ENCODE results near the gene CER1.

The CER1 gene, protein sequence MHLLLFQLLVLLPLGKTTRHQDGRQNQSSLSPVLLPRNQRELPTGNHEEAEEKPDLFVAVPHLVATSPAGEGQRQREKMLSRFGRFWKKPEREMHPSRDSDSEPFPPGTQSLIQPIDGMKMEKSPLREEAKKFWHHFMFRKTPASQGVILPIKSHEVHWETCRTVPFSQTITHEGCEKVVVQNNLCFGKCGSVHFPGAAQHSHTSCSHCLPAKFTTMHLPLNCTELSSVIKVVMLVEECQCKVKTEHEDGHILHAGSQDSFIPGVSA

DNA sequence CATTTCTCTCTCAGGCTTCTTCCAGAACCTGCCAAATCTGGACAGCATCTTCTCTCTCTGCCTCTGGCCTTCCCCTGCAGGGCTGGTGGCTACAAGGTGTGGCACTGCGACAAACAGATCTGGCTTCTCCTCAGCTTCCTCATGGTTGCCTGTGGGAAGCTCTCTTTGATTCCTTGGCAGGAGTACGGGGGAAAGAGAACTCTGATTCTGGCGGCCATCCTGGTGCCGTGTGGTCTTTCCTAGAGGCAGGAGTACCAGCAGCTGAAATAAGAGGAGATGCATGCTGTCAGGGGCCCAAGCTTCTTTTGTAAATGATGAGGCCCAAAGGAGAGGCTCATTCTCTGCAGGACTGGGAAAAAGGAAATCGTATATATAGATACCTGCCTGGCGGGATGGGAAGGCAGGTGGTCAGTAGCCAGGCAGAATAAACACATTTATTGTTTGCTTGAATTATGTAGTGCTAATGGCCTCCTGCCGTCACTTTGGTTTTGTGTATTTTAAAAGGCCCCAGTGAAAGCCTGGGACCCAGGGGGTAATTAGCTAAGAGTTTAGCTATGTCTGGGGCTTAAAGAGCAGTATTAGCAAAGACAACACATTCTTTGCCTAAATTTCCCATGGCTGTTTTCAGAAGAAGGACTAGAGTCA lies at the start of gene CER1:
CER1 (minus strand) TSS at position 343 of the 645 bp plus-strand sequence; CDS start at position 282, 61 bp downstream.
- DNase-seq: no peak

DNA sequence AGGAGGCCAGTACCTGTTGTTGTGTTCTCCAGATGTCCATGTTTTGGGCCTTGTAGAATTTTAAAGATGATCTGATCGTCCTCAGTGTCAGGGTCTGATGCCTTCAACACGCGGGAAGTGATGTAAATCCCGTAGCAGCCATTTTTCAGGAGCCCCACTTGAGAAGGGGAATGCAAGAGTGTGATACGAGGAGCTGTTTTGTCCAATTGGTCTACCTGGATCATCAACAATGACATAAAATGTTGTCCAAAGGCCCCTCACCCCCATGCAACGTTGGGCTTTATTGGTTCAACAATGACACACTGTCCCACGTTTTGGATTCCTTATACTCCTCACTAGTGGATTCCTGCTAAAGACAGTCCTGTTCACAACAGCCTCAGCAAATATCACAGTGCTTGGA lies 48.1 kb upstream of the CER1 start:
- no peak for DNase-seq

DNA sequence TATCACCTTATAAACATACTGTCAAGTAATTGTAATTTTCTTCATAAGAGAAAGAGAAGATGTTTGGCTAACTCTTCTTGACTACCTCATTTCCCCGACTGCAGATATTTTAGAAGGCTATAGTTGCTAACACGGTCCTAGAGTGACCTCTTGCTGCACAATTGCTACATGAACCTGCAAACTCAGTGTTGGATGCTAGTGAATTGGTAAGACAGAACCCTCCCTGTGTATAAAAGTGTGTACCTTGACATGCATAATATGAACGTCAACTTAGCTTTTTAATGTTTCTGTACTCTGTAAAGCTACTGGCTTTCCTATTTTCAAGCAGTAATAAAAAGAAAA lies 46.7 kb upstream of the CER1 start:
- no peak for DNase-seq

DNA sequence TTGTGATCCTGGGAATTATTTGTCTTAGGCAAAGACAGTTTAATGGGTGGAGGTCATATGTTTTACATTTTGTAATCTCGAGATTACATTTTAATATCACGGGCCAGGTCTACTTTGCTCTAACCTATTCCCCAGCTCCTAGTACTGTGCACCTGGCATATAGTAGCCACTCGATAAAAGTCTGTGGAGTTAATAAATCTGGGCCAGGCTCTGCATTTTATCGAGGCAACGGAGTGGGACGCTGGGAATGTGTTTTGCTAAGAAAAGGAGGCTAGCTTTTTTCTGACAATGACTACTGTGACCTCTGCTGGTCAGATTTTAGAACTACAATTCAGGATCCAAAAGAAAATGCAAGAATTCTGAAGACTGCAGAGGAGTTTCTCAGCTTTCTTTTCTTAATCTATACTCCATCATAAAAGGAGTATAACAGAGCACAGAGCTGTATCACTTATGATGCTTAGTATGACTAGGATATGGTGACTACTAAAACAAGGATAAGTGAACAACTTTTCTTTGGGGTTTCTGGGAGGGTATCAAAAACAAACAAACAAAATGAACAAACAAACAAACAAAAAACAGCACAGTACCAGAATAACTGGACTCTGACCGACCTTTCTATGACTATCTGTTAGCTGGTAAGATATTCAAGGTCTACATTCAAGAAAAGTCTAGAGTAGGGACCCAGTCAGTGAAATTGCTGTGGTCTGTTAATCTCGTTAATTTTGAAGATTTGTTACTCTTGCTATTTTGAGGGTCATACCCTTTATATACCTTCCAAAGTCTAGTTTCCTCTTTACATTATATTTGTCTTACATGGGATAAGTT lies 46.1 kb upstream of the CER1 start:
- DNase-seq: no peak

DNA sequence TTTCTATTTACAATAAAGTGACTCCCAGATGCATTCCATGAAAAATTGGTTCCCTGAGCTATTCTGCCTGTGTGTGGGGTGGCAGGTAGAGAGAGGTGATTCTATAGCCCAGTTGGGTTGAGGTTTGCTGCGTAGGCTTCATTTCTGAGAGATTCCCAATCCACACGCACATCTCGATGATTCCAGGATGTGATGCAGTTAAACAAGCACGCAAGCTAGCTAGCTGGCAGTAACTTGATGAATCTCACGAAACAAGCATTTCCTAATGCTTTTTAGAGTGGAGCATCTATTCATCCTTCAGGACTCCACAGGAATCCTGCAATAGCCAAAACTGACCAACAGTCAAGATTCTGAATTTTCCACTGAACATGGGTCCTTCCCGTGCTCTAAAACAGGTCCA lies 43.8 kb upstream of the CER1 start:
- no peak for DNase-seq

DNA sequence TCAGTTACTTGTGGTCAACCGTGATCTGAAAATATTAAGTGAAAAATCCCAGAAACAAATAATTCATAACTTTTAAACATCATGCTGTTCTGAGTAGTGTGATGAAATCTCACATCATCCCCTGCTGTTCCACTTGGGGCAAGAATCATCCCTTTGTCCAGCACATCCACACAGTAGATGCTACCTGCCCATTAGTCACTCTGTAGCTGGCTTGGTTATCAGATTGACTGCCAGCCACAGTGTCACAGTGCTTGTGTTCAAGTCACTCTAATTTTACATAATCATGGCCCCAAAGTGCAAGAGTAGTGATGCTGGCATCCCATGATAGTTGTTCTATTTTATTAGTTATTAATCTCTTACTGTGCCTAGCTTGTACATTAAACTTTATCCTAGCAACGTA lies 39.1 kb upstream of the CER1 start:
- DNase-seq: no peak

DNA sequence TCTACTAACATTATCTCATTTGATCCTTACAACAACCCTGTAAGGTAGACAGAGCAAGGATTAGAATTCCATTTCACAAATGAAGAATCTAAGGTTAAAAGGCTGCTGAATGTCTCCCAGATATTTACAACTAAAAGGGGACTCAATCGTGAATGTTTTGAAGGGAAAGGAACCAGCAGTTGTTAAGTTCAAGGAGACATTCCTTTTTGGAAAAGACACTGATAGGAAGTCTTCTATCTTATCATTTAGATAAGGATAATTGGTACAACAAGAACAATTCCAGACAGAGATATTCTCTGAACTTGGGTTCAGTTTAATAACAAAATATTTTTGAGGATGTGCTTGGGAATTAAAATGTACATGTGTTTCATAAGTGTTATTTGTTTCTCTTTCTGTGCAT lies 37.5 kb upstream of the CER1 start:
- no peak for DNase-seq

DNA sequence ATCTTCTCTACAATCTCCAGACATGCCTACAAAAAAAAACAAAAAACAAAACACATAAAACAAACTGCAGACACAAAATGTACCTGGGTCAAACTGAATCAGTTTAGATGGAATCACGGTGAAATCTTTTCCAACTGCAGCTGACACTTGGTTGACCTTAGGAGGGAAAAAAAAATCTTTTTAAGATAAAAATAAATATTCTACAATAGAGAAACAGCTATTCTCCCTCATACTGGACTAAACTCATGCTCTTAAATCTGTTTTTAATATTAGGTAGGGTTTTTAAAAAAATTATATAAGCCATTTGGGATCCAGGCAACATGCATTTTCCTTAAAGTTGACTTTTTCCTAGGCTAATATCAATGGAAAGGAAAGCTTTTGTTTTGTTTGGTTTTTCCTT lies 33.8 kb upstream of the CER1 start:
- DNase-seq: no peak

DNA sequence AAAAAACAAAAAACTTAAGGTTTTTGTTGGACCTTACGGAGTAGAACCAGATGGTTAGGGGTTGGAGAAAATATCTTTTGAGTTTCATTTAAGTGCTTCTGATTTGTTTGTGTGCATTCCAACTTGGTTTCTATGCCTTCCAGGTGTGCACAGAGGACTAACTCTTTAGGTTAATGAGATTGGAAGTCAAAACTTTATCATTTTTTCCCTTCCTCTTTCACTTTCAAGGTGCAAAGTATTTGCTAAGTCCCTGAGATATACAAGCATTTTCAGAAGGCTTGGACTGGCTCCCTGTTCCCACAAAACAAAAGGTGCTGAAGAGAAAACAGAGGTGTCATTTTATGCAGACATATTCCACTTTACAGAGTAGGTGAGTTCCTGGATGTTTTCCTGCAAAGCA lies 30.3 kb upstream of the CER1 start:
- DNase-seq: no peak

DNA sequence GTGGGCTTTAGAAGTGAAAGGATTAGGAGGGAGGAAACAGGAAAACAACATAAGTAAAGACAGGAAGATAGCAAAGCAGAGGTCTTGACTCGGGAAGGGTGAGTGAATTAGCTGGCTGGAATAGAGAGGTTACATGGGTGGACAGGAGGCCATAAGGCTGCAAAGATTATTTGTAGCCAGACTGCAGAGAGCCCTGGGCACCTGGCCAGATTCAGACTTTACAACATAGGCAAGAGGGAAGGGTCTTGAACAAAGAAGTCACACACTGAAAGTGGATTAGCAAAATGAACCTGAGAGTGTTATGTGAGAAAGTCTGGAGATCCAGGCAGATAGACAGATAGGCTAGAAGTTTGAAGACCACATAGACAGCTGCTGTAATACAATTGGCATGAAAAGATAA lies 29.7 kb upstream of the CER1 start:
- DNase-seq: no peak

DNA sequence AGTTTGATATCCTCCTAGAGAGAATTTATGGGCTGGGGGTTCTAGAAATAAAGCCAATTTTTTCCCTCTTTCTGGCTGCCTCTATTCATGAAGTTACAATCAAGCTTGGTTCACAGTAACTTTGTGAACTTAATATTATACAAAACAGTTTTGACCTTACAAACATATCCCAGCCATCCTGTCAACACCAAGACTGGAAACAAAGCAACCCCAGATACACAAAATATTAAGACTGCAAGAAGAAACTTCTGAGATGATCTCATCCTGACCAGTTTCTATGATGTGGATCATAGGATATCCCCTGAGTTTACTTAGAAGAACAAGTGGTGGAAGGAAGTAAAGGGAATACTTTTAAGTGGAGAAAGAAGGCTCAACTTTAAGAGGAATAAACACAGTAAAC lies 28.3 kb upstream of the CER1 start:
- DNase-seq: no peak

DNA sequence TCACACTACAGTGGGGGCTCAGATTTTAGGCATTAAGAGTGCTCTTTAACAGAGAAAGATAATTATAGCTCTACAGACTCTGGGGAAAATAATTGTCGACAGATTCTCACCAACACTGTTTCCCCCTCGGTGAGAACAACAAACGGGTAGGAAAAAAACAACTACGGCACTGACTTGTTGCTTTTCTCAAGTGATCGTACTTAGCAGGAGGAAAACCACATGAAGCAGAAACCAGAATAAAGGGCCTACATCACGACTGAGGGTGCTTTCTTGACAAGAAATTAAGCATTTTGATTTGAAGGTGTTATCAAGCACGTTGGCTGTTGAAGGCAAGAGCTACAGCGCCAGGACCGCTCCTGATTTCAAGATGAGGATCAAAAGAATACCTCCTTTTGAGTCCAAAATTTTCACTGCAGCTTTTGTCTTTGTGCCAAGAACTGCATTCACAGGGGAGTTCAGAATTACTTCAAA lies 27.2 kb upstream of the CER1 start:
- DNase-seq: no peak

DNA sequence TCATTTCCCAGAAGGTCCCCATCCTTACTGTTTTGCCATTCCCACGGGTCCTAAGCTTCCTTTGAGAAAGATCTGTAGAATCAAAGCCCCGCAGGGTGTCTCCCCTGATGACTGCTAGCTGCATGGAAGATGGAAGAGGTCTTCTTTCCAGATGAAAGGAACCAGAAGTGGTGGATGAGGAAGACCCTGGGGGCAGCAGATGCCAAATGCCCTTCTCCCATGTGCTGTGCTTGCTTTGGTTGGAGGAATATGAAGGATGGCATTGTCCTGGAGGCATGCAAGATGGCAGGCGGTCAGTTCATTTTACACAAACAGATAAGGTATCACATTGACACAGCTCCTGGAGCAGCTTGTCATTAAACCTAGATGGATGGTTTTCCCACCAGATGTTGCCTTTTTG lies 25.8 kb upstream of the CER1 start:
- no peak for DNase-seq

DNA sequence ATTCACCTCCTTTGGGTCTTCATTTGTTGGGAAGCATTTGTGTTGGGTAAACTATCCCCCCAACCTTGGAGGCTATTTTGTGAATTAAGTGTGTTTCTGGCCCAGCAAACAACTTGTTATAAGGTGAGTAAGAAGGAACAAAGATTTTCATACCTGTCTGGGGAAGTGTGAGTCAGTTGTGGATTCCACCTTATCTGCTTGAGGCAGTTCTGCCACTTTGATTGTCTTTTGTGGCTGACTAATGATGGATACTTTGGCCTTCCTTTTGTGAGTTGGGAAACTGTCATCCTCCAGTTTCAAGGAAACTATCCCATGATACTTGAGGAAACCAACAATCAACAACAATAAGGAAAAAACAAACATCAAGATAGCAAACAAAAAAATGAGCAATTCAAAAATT lies 24.6 kb upstream of the CER1 start:
- no peak for DNase-seq

DNA sequence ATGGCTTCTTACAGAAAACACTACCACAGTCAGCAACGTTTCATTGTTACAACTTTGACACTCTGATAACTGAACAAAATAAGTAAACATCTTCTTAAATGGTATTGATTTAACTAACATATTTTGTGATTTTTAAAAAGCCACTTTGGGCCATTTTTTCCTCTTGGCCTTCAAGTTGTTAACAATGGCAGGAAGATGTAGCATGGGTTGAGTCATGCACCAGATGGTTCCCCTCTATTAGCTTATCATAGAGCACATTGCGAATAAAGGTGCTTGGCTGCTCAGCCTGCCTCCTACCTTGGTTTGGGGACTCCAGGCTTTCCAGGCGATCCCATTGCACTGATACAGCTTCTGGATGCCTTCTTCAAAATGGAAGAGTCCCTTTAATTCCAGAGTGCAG lies 24.1 kb upstream of the CER1 start:
- DNase-seq: no peak

DNA sequence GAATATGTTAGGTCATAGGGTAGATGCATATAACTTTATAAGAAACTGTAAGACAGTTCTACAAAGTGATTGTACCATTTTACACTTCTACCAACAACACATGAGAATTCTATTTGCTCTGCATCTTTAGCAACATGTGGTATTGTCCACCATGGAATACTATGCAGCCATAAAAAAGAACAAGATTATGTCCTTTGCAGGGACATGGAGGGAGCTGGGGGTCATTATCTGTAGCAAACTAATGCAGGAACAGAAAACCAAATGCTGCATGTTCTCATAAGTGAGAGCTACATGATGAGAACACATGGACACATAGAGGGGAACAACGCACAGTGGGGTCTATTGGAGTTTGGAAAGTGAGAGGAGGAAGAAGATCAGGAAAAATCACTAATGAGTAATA lies 22.2 kb upstream of the CER1 start:
- no peak for DNase-seq

DNA sequence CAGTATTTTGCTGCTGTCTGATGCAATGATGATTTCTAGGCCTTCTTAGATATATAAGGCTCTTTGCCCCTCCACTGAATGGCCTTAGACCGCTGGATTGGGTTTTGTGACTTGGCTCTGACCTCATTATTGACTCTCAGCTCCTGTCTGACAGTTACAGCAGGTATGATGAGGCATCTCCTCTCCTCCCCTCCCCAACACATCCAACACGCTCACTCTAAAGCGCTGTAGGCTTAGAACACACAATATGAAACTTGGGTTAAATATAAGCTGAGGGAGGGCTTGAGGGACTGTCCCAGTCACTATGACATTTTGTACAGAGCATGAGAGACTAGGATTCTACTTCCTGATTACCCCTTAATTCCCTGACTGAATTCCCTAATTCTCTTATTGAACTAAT lies 18.8 kb upstream of the CER1 start:
- DNase-seq: no peak

DNA sequence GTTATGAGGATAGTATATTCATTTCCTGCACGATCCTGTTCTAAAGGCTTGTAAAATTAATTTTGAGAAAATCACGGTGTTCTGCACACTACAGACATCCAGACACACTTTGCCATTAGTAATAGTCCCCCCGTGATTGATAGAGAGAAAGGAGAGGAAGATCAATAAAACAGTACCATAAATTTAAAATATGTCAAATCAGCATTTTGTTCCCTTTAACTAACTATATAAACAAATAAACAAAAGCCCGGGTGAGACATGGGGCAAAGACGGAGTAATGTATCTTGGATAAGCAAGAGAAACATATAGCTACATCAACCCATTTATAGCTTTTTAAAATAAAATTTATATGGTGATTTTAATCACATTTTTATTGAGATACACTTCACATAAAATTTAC lies 10.6 kb upstream of the CER1 start:
- no peak for DNase-seq

DNA sequence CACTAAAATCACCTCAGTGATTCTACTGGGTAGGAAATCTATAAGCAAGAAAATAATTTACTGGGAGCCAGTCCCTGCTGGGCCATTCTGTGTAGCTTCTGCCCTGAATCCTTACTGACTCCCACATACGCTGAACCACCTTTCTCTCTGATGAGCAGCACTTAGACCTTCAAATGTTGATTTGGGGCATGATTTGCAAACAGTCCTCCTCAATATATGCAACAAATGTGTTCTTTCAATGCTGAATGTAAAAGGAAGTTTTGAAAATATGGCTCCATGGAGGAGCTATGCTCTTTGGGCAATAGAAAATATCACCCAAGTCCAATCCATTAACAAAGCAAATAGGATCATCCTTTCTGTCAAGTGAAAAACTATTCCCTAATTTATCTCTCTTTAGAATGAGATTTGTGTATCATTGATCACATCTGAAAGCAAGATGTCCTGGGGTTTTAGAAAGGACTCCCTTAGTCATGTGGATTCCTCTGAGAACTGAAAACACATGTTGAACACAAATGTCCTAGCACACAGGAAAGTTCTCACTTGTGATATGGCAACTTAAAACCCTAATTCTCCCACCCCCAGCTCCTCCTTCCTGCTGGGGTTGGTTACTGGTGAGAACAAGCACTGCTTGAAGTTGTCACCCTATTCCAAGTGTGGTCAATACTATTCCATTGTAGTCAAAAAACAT lies 8.9 kb upstream of the CER1 start:
- no peak for DNase-seq

DNA sequence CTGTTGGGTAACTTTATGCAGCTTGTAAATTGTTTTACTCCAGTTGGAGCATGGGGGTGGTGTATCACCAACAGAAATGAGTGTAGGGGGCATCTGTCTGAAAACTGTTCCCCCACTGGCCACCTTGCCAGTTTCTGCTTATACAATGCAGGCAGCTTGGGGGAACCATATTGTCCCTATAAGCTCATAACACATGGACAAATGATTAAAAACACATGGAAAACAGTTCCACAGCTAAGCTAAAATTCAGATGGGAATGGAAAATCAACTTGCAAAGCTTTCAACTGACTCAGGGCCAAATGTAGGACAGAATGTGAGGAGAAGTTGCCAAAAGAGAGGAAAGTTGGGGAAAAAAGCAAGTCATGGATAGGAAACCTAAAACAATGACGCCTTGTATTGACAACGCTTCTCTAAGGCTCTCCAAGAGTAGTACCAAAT lies 7.9 kb upstream of the CER1 start:
- DNase-seq: no peak

DNA sequence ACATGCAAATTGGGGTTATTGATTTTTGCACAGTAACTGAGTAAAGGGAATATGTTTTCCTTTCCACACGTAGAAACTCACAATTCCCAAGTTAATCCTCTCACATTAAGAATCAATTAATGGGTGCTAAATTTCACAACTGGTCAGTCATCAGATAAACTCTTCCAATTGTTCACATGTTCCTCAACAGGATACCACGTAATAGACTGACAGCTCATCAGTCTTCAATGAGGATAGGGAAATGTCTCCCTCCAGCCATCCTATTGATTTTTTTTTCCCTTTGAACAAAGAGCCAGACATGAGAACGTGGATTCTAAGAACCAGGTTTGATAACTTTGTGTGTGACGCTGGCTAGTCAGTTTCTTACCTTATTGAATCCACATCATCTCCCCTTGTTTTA lies 768 bp upstream of the CER1 start:
- no peak for DNase-seq

DNA sequence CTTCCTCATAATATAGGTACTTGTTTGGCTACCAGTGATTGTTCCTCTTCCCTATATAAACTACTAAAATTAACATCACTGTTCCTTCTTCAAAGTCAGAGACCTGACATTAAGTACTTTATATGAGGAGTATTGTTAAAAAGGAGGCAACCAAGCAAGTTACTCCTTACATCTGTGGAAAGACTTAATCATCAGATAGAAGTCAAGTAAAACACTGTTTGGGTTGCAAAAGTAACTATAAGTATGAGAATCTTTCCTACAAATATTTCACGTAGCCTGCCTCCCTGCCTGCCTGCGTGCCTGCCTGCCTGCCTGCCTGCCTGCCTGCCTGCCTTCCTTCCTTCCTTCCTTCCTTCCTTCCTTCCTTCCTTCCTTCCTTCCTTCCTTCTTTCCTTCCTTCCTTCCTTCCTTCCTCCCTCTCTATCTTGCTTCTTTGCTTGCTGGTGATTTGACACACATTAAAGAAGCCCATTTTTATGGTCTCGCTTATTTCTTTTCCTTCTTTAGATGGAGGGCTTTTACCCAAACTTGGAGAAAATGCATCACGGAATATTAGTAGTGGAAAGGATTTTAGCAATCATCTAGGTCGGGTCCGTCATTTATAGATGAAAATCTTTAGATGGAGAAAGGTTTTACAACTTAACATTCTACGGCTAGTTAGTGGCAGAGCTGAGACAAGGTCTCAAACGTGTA lies 3.2 kb downstream of the CER1 start:
- DNase-seq: no peak

DNA sequence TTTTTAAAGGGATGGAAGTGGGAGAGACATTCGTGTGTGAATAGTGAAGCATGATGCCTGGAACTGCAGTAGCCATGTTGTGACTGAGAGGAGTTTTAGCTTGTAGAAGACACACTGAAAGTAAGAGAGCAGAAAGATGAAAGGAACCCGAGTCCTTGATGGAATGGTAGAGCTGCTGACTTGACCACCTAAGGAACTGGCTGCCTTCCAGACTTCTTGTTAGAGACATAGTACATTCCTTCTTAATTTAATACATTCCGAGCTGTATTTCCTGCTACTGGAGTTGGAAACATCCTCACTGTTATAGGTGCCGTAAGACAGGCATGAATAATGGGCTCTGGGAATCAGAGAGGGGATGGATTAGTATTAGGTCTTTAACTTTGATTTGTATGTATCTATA lies 7.4 kb downstream of the CER1 start:
- no peak for DNase-seq
